Activated CD4-positive, CD25-positive, alpha-beta regulatory T cell (primary cell): ENCODE data around the gene WDR86.

Source experiments
- DNase-seq, 4 experiments: peaks; one replicate each; lab custom pipeline; 2025; lab: John Stamatoyannopoulos, UW

Gene WDR86, protein sequence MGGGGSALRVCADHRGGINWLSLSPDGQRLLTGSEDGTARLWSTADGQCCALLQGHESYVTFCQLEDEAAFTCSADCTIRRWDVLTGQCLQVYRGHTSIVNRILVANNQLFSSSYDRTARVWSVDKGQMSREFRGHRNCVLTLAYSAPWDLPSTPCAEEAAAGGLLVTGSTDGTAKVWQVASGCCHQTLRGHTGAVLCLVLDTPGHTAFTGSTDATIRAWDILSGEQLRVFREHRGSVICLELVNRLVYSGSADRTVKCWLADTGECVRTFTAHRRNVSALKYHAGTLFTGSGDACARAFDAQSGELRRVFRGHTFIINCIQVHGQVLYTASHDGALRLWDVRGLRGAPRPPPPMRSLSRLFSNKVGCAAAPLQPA

DNA sequence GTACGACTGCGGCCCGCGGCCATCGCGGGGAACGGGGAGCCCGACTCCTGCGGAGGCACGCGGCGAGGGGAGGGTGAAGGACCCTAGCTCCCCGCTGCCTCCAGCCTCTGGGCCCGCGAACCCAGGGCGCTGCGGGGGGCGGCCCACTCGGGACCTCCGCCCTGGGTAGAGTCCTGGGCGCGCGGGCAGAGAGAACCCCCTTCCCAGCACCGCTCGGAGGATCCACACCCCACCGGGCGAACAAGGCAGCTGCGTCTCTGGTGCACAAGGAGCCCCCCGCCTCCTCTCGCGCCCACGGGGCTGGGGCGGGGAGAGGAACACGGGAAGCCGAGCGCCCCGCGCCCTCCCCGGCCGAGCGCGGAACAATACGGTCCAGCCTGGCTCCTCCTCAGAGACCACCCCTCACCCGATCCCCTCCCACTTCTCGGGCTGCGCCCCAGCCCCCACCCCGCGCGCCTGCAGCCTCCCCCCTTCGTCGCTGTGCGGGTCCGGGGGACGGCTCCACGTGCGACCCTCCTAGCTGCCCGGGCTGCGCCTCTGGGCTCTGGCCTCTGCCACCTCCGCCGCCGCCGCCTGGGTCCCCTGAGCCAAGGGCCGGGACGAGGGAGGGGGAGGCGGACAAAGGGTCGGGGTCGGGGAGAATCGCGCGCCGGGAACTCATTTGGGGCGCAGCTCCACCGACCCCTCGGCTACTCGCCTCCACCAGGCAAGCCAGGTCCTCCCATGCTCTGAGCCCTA, at the start of gene WDR86:
Gene WDR86 (minus strand): TSS at position 372 of the 738 bp plus-strand sequence. CDS start 449 bp downstream, outside the sequence.
- no peak for DNase-seq

GRCh38 chr7:151457534-151457933, 47.7 kb upstream of the WDR86 start:
- DNase-seq, result no peak

GRCh38 chr7:151456782-151457181, 46.9 kb upstream of the WDR86 start:
- DNase-seq, result no peak

DNA sequence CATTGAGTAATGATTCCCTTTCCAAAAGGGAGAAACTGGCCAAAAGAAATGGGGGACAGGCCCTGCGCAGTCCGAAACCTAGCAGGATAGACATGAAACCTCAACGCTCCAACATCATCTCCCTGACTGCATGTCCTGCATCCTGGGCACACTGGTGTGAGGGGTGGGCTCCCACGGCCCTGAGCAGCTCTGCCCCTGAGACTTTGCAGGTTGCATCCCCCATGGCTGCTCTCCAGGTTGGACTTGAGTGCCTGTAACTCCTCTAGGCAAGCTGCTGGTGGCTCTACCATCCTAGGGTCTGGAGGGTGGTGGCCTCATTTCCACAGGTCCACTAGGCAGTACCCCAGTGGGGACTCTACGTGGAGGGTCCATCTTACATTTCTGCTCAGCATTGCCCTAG, 46.4 kb upstream of the WDR86 start:
- DNase-seq, result no peak

DNA sequence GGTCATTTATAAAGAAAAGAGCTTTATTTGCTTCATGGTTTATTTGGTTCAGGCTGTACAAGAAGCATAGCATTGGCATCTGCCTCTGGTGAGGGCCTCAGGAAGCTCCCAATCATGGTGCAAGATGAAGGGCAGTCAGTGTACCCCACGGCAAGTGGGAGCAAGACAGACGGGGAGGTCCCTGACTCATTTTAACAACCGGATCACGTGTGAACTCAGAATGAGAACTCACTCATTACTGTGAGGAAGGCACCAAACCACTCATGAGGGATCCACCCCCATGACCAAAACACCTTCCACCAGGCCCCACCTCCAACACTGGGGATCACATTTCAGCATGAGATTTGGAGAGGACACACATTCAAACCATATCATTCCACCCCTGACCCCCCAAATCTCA, 45.9 kb upstream of the WDR86 start:
- DNase-seq, result no peak

GRCh38 chr7:151454932-151455530, 45.2 kb upstream of the WDR86 start:
- no peak for DNase-seq

DNA sequence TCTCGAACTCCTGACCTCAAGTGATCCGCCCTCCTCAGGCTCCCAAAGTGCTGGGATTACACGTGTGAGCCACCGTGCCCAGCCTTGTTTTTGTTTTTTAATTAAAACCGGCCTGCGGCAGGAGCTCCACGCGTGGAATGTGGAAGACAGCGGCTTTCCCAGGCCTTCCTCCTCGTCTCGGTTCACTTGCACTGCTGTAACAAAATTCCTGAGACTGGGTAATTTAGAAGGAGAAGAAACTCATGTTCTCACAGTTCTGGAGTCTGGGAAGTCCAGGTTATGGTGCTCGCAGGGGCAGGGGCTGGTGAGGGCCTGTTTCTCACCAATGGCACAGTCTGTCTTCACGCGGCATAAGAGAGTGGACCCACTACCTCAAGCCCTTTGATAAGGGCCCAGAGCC, 44.5 kb upstream of the WDR86 start:
- no peak for DNase-seq

GRCh38 chr7:151453326-151453791, 43.5 kb upstream of the WDR86 start:
- no peak for DNase-seq

DNA sequence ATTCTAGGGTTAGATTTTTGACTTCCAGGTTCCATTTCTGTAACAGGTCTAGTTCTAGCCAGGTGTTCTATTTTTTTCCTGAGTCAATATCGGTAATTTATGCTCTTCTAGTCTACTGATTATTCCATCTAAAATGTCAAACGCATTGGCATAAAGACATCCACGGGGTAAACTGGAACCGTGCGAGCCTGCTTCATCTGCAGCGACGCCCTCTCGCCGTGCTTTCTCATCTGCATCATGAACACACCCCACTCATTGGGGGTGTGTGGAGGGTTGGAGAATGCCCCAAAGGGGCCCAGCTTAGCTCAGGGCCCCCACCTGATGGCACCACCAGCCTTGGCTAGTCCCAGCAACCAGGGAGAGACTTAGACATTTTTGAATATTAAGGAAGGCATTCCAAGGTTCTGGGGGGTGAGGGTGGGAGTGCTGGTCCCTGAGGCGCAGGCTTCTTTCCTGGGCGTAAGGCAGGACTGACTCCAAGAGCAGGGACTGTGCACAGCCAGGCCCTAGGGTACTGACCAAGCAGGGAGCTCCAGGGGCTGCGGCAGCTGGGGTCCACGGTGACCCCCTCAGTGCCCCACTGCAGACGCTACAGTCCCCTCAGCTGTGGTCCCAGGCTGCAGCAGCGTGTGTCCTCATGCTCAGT, 43.0 kb upstream of the WDR86 start:
- no peak for DNase-seq

DNA sequence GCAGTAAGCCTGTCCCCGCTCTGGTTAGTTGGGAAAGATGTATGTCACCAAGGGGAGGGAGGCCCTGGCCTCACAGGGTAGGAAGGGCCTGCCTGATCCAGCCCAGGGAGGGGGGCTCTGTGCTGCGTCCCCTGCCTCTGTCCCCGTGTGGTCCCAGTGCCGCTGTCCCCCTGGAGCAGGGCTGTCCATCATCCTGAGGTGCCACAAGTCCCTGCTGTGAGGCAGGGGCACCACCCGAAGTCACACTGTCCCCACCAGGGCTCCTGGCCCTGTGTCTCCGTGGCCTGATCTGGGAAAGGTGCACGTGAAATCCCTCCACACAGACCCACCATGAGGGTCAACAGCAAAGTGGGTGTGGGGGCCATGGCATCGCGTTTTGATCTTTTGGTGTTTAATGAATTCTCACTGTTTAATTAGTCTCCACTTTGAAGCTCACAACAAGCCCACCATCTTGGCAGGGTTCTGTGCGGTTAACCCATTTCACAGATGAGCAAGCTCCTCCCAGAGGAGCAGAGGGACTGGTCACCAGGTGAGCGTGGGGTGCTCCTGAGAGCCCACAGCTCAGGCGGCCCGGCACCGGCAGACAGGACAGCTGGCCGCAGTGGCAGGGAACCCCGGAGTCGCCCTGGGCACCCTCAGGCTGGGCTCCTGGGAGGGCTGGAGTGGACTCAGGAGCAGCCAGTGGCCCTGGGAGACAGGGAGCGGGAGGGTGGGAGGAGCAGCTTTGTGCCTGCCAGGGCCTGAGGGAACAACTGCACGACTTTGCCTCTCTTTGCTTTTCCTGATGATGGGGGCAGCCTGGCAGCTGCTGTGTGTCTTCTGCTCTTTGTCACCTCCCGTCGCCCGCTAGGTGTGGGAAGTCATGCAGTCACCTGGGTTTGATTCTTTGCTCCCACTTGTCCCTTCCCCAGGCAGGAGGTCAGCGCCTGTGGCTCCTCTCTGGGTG, 42.1 kb upstream of the WDR86 start:
- no peak for DNase-seq

- DNase-seq, result no peak
These were observed 41.3 kb upstream of the WDR86 start for GRCh38 chr7:151451156-151451555.

DNA sequence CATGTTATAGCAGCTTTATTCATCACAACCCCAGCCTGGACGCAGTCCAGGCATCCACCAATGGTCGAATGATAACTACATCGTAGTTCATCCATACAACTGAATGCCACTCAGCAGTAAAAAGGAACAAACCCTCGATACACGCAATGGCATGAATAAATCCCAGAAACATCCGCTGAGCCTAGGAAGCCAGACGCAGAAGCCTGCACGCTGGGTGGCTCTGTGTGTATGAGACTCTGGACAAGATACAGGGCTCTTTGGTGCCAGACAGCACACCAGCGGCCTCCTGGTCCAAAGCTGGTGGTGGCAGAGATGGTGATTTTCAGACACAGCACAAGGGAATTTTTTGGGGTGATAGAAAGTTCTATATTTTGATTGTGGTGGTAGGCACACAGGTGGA, 40.2 kb upstream of the WDR86 start:
- no peak for DNase-seq

GRCh38 chr7:151448261-151449252, 38.7 kb upstream of the WDR86 start:
- peak; percentile 42 to 61 (median 53) for DNase-seq

DNA sequence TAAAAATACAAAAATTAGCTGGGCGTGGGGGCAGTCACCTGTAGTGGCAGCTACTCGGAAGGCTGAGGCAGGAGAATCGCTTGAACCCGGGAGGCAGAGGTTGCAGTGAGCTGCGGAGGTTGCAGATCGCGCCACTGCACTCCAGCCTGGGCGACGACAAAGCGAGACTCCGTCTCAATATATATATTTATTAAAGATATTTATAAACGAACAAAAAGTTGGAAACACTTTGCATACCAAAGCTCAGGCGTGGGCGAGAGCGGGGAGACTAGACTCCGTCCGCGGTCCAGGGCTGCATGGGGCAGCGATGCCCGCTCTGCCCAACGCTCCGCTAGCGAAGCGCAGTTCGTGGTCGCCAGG, 38.0 kb upstream of the WDR86 start:
- DNase-seq, result no peak

- DNase-seq, result no peak
These were observed 37.5 kb upstream of the WDR86 start for GRCh38 chr7:151447312-151447711.

- DNase-seq, result no peak
These were observed 36.6 kb upstream of the WDR86 start for GRCh38 chr7:151446412-151446811.

DNA sequence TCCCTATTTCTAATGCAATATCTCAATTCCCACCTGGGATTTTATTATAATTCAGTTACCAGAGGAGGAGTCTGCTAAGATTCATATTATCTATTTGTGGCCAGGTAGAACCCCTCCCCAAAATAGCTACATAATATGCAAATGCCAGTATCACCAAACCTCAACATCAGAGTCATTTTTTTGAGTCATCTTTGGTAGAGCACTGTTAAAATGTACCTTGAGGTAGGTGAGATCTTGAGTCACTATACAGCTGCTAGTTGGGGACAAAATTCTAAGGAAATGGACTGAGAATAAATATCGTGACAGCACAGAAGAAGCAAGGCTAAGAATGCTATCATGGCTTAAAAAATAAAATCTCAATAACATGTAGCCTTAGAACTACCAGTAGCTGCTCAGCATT, 34.8 kb upstream of the WDR86 start:
- no peak for DNase-seq

- no peak for DNase-seq
These were observed 33.1 kb upstream of the WDR86 start for GRCh38 chr7:151442776-151443496.

DNA sequence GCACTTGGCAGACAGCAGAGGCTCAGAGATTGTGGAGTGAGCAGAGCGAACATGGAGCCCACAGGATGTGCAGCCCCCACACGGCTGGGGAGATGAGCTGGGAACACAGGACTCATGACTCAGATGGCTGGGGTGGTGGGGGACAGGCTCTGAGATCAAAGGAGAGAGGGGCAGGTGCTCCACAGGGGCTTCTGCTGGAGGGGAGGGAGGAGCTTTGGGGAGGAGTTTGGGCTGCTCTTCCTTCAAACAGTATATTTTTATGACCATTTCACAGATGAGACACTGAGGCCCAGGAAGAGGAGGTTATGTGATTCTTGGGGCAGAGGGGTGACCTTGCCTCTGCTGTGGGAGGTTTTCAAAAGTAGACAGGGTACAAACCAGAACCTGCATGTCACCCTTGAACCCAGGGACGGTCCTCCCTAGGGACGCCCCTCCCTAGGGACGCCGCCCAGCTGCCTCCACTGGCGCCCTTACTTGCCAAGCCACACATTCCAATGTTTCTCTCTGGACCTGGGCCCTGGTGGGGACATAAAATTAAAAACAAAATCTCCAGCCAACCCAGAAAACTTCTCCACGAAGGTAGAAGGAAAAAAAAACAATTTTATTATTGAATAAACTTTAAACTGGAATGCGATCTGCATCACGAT, 31.1 kb upstream of the WDR86 start:
- DNase-seq, result no peak
